ENCODE data around the gene SHBG. TPM values are rescaled to one million over a fixed set of nuclear protein-coding genes. Genes with fewer than 3 reads are reported as not detected.

SHBG gene
- total and polyA plus RNA-seq, 8 donors = 0.16 to 0.82 (median 0.23) TPM; not detected in 3

DNA sequence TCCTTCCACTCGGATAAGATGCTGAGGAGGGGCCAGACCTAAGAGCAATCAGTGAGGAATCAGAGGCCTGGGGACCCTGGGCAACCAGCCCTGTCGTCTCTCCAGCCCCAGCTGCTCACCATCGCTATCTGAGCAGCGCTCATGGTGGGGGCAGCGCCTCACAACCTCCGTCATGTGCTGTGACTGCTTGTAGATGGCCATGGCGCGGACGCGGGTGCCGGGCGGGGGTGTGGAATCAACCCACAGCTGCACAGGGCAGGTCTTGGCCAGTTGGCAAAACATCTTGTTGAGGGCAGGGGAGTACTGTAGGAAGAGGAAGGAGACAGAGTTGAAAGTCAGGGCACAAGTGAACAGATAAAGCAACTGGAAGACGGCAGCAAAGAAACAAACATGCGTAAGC lies 45.0 kb downstream of the SHBG start:
- FAIRE-seq (no peak), DNase-seq (no peak), ATAC-seq (no peak)
- Histone ChIP-seq H3K36me3 (peaks cover 8 to 44% (median 25%) of the 10 kb centered on the region in 3 donors), H3K4me3 (no peak overlapping the region), H3K9me3 (no peaks in the 10 kb centered on the region), H3K27me3 (no peaks in the 10 kb centered on the region), H3K4me1 (no peaks in the 10 kb centered on the region), H3K27ac (no peak overlapping the region)
- 89 to 90% methylated on average over 14 of the region's 14 CpGs for WGBS, 2 donors
- intact Hi-C loops (cut with DNase I) = loop anchor here in 1 of 3 donors (10.0 kb wide), 1 partner anchor 160 kb away; no protein-coding TSS in a partner anchor
- TF ChIP-seq, protein P1, sequence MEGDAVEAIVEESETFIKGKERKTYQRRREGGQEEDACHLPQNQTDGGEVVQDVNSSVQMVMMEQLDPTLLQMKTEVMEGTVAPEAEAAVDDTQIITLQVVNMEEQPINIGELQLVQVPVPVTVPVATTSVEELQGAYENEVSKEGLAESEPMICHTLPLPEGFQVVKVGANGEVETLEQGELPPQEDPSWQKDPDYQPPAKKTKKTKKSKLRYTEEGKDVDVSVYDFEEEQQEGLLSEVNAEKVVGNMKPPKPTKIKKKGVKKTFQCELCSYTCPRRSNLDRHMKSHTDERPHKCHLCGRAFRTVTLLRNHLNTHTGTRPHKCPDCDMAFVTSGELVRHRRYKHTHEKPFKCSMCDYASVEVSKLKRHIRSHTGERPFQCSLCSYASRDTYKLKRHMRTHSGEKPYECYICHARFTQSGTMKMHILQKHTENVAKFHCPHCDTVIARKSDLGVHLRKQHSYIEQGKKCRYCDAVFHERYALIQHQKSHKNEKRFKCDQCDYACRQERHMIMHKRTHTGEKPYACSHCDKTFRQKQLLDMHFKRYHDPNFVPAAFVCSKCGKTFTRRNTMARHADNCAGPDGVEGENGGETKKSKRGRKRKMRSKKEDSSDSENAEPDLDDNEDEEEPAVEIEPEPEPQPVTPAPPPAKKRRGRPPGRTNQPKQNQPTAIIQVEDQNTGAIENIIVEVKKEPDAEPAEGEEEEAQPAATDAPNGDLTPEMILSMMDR (IDR thresholded peaks at IDR 0.05) = no peak

DNA sequence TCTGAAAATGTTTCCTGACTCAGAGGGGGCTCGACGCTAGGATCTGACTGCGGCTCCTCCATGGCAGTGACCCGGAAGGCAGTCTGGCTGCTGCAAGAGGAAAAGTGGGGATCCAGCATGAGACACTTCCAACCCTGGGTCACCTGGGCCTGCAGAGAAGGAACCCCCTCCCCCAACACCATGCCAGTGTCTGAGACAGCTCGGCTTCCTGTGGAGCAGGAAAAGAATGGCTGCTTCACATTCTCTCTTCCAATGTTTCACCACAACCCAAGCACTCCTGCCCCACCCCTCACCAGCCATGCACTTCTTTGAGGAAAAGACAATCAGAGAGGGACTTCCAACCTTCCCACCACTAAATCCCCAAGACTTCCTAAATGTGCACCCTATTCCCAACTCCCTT lies 46.6 kb downstream of the SHBG start:
- no peaks in the 10 kb centered on the region for H3K4me1 ChIP-seq
- H3K4me3 ChIP-seq = no peak overlapping the region
- ATAC-seq (no peak), DNase-seq (no peak), FAIRE-seq (no peak)
- no peaks in the 10 kb centered on the region for H3K27me3 ChIP-seq
- WGBS, 2 donors = 83 to 85% methylated on average over 5 of the region's 5 CpGs
- peaks cover 8 to 34% (median 19%) of the 10 kb centered on the region in 3 donors for H3K36me3 ChIP-seq
- intact Hi-C loops (cut with DNase I) = loop anchor here in 1 of 3 donors (10.0 kb wide), 1 partner anchor 162 kb away; no protein-coding TSS in a partner anchor
- H3K9me3 ChIP-seq = no peaks in the 10 kb centered on the region
- TF ChIP-seq, protein P1 (IDR thresholded peaks at IDR 0.05) = no peak
- H3K27ac ChIP-seq = no peak overlapping the region

DNA sequence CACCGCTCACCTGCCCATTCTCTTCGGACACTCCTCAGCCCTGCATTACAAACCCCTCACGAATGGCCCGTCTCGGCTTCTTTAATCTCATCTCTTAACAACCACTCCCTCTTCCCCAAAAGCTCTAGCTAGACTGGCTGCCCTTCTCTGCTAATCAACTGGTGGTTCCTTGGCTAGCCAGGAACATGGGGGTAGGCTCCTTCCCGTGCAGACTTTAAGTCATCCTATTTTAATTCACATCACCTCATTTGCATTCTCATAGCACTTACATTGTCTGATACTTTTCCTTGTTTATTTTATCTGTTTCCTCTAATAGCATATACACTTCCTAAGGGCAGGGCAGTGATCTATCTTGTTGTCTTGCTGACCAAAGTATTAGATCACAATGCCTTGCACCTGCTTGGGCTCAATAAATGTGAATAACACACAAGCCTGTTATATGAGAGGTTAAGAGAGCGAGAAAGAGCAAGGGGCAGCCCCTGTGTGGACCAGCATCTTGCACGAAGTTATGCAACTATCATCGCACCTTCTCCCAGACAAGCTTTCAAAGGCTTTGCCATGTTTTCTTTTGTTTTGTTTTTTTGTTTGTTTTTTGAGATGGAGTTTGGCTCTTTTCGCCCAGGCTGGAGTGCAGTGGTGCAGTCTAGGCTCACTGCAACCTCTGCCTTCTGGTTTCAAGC lies 47.6 kb downstream of the SHBG start:
- DNase-seq (no peak), ATAC-seq (no peak), FAIRE-seq (no peak)
- Histone ChIP-seq H3K4me1 (no peaks in the 10 kb centered on the region), H3K9me3 (no peaks in the 10 kb centered on the region), H3K36me3 (peaks cover 8 to 30% (median 19%) of the 10 kb centered on the region in 3 donors), H3K27me3 (no peaks in the 10 kb centered on the region), H3K27ac (no peak overlapping the region), H3K4me3 (no peak overlapping the region)
- intact Hi-C loops (cut with DNase I) = loop anchor here in 1 of 3 donors (10.0 kb wide), 1 partner anchor 163 kb away; no protein-coding TSS in a partner anchor
- 85% methylated on average over 10 of the region's 10 CpGs for WGBS, 2 donors
- TF ChIP-seq, protein P1 (IDR thresholded peaks at IDR 0.05) = no peak

Other genes with a start within 250 kb of the SHBG start
- 1 to 10 TPM; 4.9 to 9.0 (median 5.7) TPM for gene TNK1, start 249.0 kb upstream of the SHBG start, total RNA-seq
- 10 to 100 TPM; 10.8 to 13.8 TPM for gene TNK1, start 249.0 kb upstream of the SHBG start, polyA plus RNA-seq
- 10 to 100 TPM in 2 of 6 donors, 1 to 10 TPM in 4; 6.5 to 15.6 (median 9.0) TPM for gene PLSCR3, start 235.6 kb upstream of the SHBG start, total RNA-seq
- gene PLSCR3, start 235.6 kb upstream of the SHBG start, polyA plus RNA-seq = 10 to 100 TPM; 14.0 to 20.1 TPM
- gene TMEM256, start 226.0 kb upstream of the SHBG start, total RNA-seq = 10 to 100 TPM; 32.8 to 53.5 (median 43.1) TPM
- 100 to 1,000 TPM in 1 of 2 donors, 10 to 100 TPM in 1; 88.3 to 119 TPM for gene TMEM256, start 226.0 kb upstream of the SHBG start, polyA plus RNA-seq
- gene NLGN2, start 222.3 kb upstream of the SHBG start, total RNA-seq = 1 to 10 TPM; 2.9 to 8.4 (median 4.5) TPM
- gene NLGN2, start 222.3 kb upstream of the SHBG start, polyA plus RNA-seq = 10 to 100 TPM in 1 of 2 donors, 1 to 10 TPM in 1; 7.4 to 13.7 TPM
- not detected for gene SPEM1, start 209.8 kb upstream of the SHBG start, total RNA-seq
- not detected for gene SPEM1, start 209.8 kb upstream of the SHBG start, polyA plus RNA-seq
- not detected for gene SPEM2, start 204.5 kb upstream of the SHBG start, total RNA-seq
- gene SPEM2, start 204.5 kb upstream of the SHBG start, polyA plus RNA-seq = not detected
- gene SPEM3, start 201.3 kb upstream of the SHBG start, total RNA-seq = not detected
- not detected for gene SPEM3, start 201.3 kb upstream of the SHBG start, polyA plus RNA-seq
- 1 to 10 TPM; 2.4 to 7.8 (median 3.6) TPM for gene TMEM102, start 194.7 kb upstream of the SHBG start, total RNA-seq
- 1 to 10 TPM; 2.2 to 2.9 TPM for gene TMEM102, start 194.7 kb upstream of the SHBG start, polyA plus RNA-seq
- 1 to 10 TPM in 1 of 6 donors, under 1 TPM in 5; 0.09 to 1.1 (median 0.31) TPM for gene FGF11, start 190.6 kb upstream of the SHBG start, total RNA-seq
- under 1 TPM; 0.61 to 0.65 TPM for gene FGF11, start 190.6 kb upstream of the SHBG start, polyA plus RNA-seq
- 10 to 100 TPM in 2 of 6 donors, 1 to 10 TPM in 4; 7.5 to 15.0 (median 8.7) TPM for gene CHRNB1, start 185.1 kb upstream of the SHBG start, total RNA-seq
- gene CHRNB1, start 185.1 kb upstream of the SHBG start, polyA plus RNA-seq = 10 to 100 TPM in 1 of 2 donors, 1 to 10 TPM in 1; 9.7 to 11.1 TPM
- gene ZBTB4, start 150.5 kb upstream of the SHBG start, total RNA-seq = 10 to 100 TPM; 20.3 to 30.2 (median 22.2) TPM
- gene ZBTB4, start 150.5 kb upstream of the SHBG start, polyA plus RNA-seq = 10 to 100 TPM; 17.3 to 19.2 TPM
- gene SLC35G6, start 148.7 kb upstream of the SHBG start, total RNA-seq = not detected
- gene SLC35G6, start 148.7 kb upstream of the SHBG start, polyA plus RNA-seq = under 1 TPM in 1 of 2 donors, not detected in 1; 0.08 TPM
- 10 to 100 TPM; 45.7 to 62.6 (median 53.8) TPM for gene POLR2A, start 145.8 kb upstream of the SHBG start, total RNA-seq
- 10 to 100 TPM; 24.5 to 83.6 TPM for gene POLR2A, start 145.8 kb upstream of the SHBG start, polyA plus RNA-seq
- gene TNFSF12, start 81.1 kb upstream of the SHBG start, total RNA-seq = 10 to 100 TPM; 11.0 to 21.2 (median 12.7) TPM
- 10 to 100 TPM; 24.2 to 27.7 TPM for gene TNFSF12, start 81.1 kb upstream of the SHBG start, polyA plus RNA-seq
- gene TNFSF13, start 71.4 kb upstream of the SHBG start, total RNA-seq = 10 to 100 TPM; 10.5 to 31.2 (median 15.4) TPM
- gene TNFSF13, start 71.4 kb upstream of the SHBG start, polyA plus RNA-seq = 10 to 100 TPM; 16.9 to 17.8 TPM
- gene SENP3, start 68.2 kb upstream of the SHBG start, total RNA-seq = 10 to 100 TPM; 14.7 to 24.1 (median 15.7) TPM
- 10 to 100 TPM; 25.5 to 33.1 TPM for gene SENP3, start 68.2 kb upstream of the SHBG start, polyA plus RNA-seq
- gene CD68, start 50.5 kb upstream of the SHBG start, total RNA-seq = 10 to 100 TPM in 3 of 6 donors, 1 to 10 TPM in 3; 3.7 to 60.0 (median 11.1) TPM
- 1 to 10 TPM; 1.8 to 9.7 TPM for gene CD68, start 50.5 kb upstream of the SHBG start, polyA plus RNA-seq
- gene MPDU1, start 46.3 kb upstream of the SHBG start, total RNA-seq = 10 to 100 TPM; 12.3 to 27.1 (median 18.3) TPM
- 10 to 100 TPM; 46.3 to 48.2 TPM for gene MPDU1, start 46.3 kb upstream of the SHBG start, polyA plus RNA-seq
- gene SOX15, start 40.0 kb upstream of the SHBG start, total RNA-seq = under 1 TPM in 3 of 6 donors, not detected in 3; 0.18 to 0.35 (median 0.25) TPM
- gene SOX15, start 40.0 kb upstream of the SHBG start, polyA plus RNA-seq = 1 to 10 TPM in 1 of 2 donors, under 1 TPM in 1; 0.53 to 1.0 TPM
- gene FXR2, start 15.2 kb upstream of the SHBG start, total RNA-seq = 10 to 100 TPM in 4 of 6 donors, 1 to 10 TPM in 2; 7.8 to 16.6 (median 12.3) TPM
- gene FXR2, start 15.2 kb upstream of the SHBG start, polyA plus RNA-seq = 10 to 100 TPM; 19.8 to 25.6 TPM
- 10 to 100 TPM; 43.8 to 82.8 (median 66.6) TPM for gene SAT2, start 2.3 kb upstream of the SHBG start, total RNA-seq
- gene SAT2, start 2.3 kb upstream of the SHBG start, polyA plus RNA-seq = 100 to 1,000 TPM; 250 to 348 TPM
- 1 to 10 TPM in 5 of 6 donors, under 1 TPM in 1; 0.79 to 1.9 (median 1.2) TPM for gene ATP1B2, start 20.8 kb downstream of the SHBG start, total RNA-seq
- 1 to 10 TPM; 1.3 to 6.7 TPM for gene ATP1B2, start 20.8 kb downstream of the SHBG start, polyA plus RNA-seq
- gene TP53, start 57.4 kb downstream of the SHBG start, total RNA-seq = 10 to 100 TPM; 14.6 to 35.9 (median 28.5) TPM
- 10 to 100 TPM in 1 of 2 donors, 1 to 10 TPM in 1; 8.3 to 10.8 TPM for gene TP53, start 57.4 kb downstream of the SHBG start, polyA plus RNA-seq
- 1 to 10 TPM; 2.0 to 5.0 (median 3.8) TPM for gene WRAP53, start 58.3 kb downstream of the SHBG start, total RNA-seq
- 10 to 100 TPM in 1 of 2 donors, 1 to 10 TPM in 1; 9.1 to 13.5 TPM for gene WRAP53, start 58.3 kb downstream of the SHBG start, polyA plus RNA-seq
- gene EFNB3, start 75.1 kb downstream of the SHBG start, total RNA-seq = 1 to 10 TPM in 3 of 6 donors, under 1 TPM in 3; 0.37 to 1.3 (median 0.85) TPM
- gene EFNB3, start 75.1 kb downstream of the SHBG start, polyA plus RNA-seq = 1 to 10 TPM in 1 of 2 donors, under 1 TPM in 1; 0.84 to 5.4 TPM
- gene DNAH2, start 87.6 kb downstream of the SHBG start, total RNA-seq = under 1 TPM; 0.09 to 0.52 (median 0.19) TPM
- gene DNAH2, start 87.6 kb downstream of the SHBG start, polyA plus RNA-seq = under 1 TPM; 0.38 TPM
- gene KDM6B, start 204.1 kb downstream of the SHBG start, total RNA-seq = 10 to 100 TPM; 14.9 to 23.7 (median 17.3) TPM
- gene KDM6B, start 204.1 kb downstream of the SHBG start, polyA plus RNA-seq = 10 to 100 TPM in 1 of 2 donors, 1 to 10 TPM in 1; 8.9 to 15.3 TPM
- 1 to 10 TPM; 2.1 to 4.2 (median 2.4) TPM for gene TMEM88, start 224.9 kb downstream of the SHBG start, total RNA-seq
- 10 to 100 TPM; 21.6 to 28.5 TPM for gene TMEM88, start 224.9 kb downstream of the SHBG start, polyA plus RNA-seq
- 10 to 100 TPM; 20.1 to 29.6 (median 26.6) TPM for gene NAA38, start 227.4 kb downstream of the SHBG start, total RNA-seq
- 10 to 100 TPM; 75.7 to 87.2 TPM for gene NAA38, start 227.4 kb downstream of the SHBG start, polyA plus RNA-seq
- gene CYB5D1, start 227.9 kb downstream of the SHBG start, total RNA-seq = 10 to 100 TPM in 1 of 6 donors, 1 to 10 TPM in 5; 5.0 to 10.5 (median 8.4) TPM
- 1 to 10 TPM; 4.9 to 8.5 TPM for gene CYB5D1, start 227.9 kb downstream of the SHBG start, polyA plus RNA-seq

Data from pancreas (tissue), 10 donors.